Spinal cord (tissue), 10 donors: Measurements from ENCODE around the gene TGFBR3. TPM values are rescaled to one million over a fixed set of nuclear protein-coding genes. Genes with fewer than 3 reads are reported as not detected.

Experiments used
- DNase-seq, 6 donors: peaks; one replicate each; pipeline versions ENCODE4 v3.0.0 to v3.0.0-alpha.2; 2013 to 2015; ENCODE audit warnings: low spot score in 6 of 6, low read depth in 4 of 6
- H3K27ac ChIP-seq: one replicate; pipeline ENCODE4 v1.5.1; 2013; ENCODE audit warnings: low read depth, low read length, control low read depth
- H3K27me3 ChIP-seq: one replicate; pipeline ENCODE4 v1.6.1; 2013; ENCODE audit warnings: low read length; ENCODE audit not compliant: control insufficient read depth, insufficient read depth
- H3K36me3 ChIP-seq: one replicate; pipeline ENCODE4 v1.6.1; 2013; ENCODE audit warnings: low read length; ENCODE audit not compliant: control insufficient read depth, insufficient read depth
- H3K4me1 ChIP-seq: one replicate; pipeline ENCODE4 v1.6.1; 2013; ENCODE audit warnings: low read length; ENCODE audit not compliant: control insufficient read depth, insufficient read depth
- H3K4me3 ChIP-seq: one replicate; pipeline ENCODE4 v1.5.1; 2013; ENCODE audit warnings: low read depth, low read length, control low read depth
- H3K9me3 ChIP-seq: one replicate; pipeline ENCODE4 v1.6.1; 2013; ENCODE audit warnings: low read length; ENCODE audit not compliant: control insufficient read depth, insufficient read depth
- WGBS: methylation state at CpG from one replicate; pipeline ENCODE4 v1.1.5; 2013; ENCODE audit warnings: missing lambda C conversion rate; ENCODE audit not compliant: insufficient coverage; 5-methylcytosine and 5-hydroxymethylcytosine counted together
- polyA plus RNA-seq, 2 donors: library from polyadenylated mRNA; unstranded; fragments of 120-200 nt; gene quantifications; one replicate each; pipeline ENCODE4 v1.2.1, GENCODE V29; 2013; ENCODE audit not compliant: insufficient read length in 2 of 2
- total RNA-seq, 2 donors: library from RNA; depleted of rRNA in 1 of 2; stranded (reverse); fragments of 120-200 nt in 1 of 2; fragments of >200 nt in 1 of 2; gene quantifications; one replicate each; pipeline versions ENCODE4 v1.2.3 to v1.2.4, GENCODE V29; 2013 to 2014
- donor health status: healthy.

The TGFBR3 gene
- total and polyA plus RNA-seq, 4 donors: 8.0 to 99.8 (median 30.0) TPM

DNA sequence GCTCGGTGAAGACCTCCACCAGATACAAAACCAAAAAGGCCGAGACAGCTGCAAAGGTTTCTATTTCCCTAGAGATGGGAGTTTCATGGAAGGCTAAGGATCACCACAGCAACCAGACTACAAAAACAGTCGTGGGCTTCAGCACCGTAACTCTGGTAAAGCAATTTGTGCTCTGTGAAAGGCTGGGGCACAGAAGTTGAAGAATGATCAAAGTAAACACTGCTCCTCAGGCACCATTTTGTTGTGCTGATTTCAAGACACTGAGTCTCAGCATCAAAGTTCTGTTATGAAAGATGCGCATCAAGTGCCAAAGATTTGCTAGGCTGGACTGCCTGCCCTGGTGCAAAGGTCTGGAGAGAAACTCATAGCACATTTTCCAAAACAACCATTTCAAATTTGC is 116.2 kb downstream of the TGFBR3 start:
- Histone ChIP-seq H3K27ac (peak overlapping the region; percentile 36), H3K4me1 (peaks cover 5% of the 10 kb centered on the region), H3K4me3 (no peak overlapping the region), H3K27me3 (no peaks in the 10 kb centered on the region), H3K9me3 (no peaks in the 10 kb centered on the region), H3K36me3 (no peaks in the 10 kb centered on the region)
- 23% methylated on average over 4 of the region's 5 CpGs for WGBS
- DNase-seq: peak in 3 of 6 donors; percentile 49 to 78 (median 70)

DNA sequence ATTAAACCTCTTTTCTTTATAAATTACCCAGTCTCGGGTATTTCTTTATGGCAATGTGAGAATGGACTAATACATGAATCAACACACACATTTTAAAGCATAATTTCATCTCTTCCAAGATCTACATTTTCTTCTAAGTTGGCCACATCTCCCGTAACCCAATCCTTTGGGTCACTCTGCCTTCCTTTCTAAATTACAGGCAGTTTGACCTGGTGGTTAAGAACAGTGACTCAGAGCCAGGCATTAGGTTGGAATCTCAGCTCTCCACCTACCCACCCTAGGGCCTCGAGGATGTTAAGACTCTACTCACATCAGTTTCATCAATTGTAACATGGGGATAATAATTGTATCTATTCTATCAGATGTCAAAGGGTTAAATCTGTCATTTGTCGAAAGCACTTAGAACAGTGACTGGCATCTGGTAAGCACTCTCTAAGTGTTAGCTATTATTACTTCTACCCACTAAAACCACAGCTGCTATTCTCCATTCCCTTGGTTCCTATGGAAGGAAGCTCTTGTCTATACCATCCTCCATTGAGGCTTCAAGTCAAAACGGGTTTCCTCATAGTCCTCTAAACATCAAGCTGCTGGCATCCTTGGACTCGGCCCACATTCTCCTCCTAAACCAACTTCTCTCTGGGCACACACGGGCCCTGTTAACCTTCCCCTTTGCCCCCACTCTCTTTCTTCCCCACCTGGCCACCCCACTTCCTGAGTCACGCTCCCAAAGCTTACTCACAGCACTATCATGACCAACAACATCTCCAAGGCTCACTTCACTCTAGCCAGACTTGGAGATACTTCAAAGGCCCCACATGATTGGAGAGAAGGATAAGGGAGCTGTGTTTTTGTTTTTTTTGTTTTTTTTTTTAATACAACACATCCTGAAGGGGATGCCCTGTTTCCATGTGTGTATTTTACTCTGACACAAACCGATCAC is 116.9 kb downstream of the TGFBR3 start:
- H3K9me3 ChIP-seq: no peaks in the 10 kb centered on the region
- no peak overlapping the region for H3K4me3 ChIP-seq
- 74% methylated on average over 6 of the region's 9 CpGs for WGBS
- peak overlapping the region; percentile 36 for H3K27ac ChIP-seq
- no peak for DNase-seq
- no peaks in the 10 kb centered on the region for H3K27me3 ChIP-seq
- no peaks in the 10 kb centered on the region for H3K36me3 ChIP-seq
- H3K4me1 ChIP-seq: peaks cover 10% of the 10 kb centered on the region

DNA sequence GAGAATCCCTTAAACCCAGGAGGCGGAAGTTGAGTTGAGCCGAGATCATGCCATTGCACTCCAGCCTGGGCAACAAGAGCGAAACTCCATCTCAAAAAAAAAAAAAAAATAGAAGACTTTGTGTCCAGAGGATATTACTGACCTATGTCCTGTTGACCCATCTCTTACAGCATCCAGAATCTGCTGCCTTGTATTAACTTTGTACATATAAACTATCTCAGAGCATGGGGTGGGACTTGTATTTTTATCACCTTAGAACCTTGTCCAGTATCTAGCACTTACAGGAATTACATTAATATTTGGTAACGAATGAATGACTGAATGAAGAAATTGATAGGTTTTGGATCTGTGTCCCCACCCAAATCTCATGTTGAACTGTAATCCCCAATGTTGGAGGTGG is 117.8 kb downstream of the TGFBR3 start:
- no peak overlapping the region for H3K4me3 ChIP-seq
- no peak for DNase-seq
- WGBS: 100% methylated on average over 3 of the region's 4 CpGs
- H3K36me3 ChIP-seq: no peaks in the 10 kb centered on the region
- no peaks in the 10 kb centered on the region for H3K27me3 ChIP-seq
- H3K9me3 ChIP-seq: no peaks in the 10 kb centered on the region
- H3K27ac ChIP-seq: no peak overlapping the region
- H3K4me1 ChIP-seq: peaks cover 10% of the 10 kb centered on the region

DNA sequence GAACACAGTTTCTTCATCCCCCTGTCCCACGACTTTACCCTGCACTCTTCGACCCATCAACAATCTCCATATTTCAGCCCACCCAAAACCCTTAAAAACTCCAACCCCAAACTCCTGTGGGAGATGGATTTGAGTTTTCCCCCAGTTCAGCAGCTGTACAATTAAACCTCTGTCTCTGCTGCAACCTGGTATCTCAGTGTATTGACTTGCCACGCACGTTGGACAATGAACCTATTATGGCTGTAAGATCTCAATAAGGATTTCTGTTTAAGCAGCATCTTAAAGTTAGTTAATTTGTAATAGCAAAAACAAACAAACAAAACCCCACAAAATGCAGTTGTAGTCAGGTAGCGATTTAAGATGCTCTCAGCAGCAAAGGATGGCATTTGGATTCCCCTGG is 119.1 kb downstream of the TGFBR3 start:
- WGBS: no CpG with 5 or more reads among the region's 5 CpGs
- no peaks in the 10 kb centered on the region for H3K27me3 ChIP-seq
- H3K27ac ChIP-seq: no peak overlapping the region
- H3K4me1 ChIP-seq: peaks cover 10% of the 10 kb centered on the region
- H3K9me3 ChIP-seq: no peaks in the 10 kb centered on the region
- no peaks in the 10 kb centered on the region for H3K36me3 ChIP-seq
- DNase-seq: no peak
- H3K4me3 ChIP-seq: no peak overlapping the region

DNA sequence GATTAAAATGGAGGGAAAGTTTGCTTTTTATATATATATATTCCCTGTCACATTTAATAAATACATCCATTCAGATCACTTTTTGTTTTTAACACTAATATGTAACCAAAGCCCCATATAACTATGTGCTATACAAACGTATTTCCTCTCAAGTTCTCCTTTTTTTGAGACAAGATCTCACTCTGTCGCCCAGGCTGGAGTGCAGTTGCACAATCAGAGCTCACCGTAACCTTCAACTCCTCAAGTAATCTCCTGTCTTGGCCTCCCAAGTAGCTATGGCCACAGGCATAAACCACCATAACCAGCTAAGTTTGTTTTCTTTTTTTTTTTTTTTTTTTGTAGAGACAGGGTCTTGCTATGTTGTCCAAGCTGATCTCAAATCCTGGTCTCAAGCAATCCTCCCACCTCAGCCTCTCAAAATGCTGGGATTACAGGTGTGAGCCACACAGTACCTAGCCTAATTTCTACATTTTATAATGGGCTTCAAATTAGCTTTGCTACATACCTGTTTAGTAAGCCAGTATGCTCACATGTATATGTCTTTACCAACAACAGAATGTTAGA is 120.0 kb downstream of the TGFBR3 start:
- no peak overlapping the region for H3K4me3 ChIP-seq
- no peaks in the 10 kb centered on the region for H3K27me3 ChIP-seq
- H3K27ac ChIP-seq: no peak overlapping the region
- H3K4me1 ChIP-seq: peaks cover 10% of the 10 kb centered on the region
- H3K36me3 ChIP-seq: no peaks in the 10 kb centered on the region
- no peak for DNase-seq
- no peaks in the 10 kb centered on the region for H3K9me3 ChIP-seq
- WGBS: 95% methylated on average over 2 of the region's 3 CpGs

DNA sequence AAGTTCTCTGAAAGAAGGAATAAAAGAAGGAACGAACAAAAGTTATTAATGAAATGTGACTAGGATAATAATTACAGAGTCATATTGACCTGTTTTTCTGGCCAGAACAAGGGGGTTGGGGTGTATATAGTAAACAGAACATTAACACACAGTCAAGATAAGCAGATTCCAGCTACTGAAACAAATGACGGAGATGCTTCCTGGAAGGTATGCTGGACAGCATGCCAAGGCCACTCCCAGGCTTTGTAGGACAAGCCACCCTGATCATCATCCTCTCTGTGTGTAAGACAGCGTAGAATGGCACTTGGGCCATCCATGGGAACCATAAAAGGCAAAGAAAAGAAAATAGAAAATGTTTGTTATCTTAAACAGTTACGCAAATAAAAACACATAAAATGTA is 120.7 kb downstream of the TGFBR3 start:
- WGBS: no CpG with 5 or more reads among the region's 4 CpGs
- H3K27me3 ChIP-seq: no peaks in the 10 kb centered on the region
- DNase-seq: no peak
- H3K9me3 ChIP-seq: no peaks in the 10 kb centered on the region
- no peaks in the 10 kb centered on the region for H3K36me3 ChIP-seq
- peaks cover 10% of the 10 kb centered on the region for H3K4me1 ChIP-seq
- H3K4me3 ChIP-seq: no peak overlapping the region
- H3K27ac ChIP-seq: no peak overlapping the region

DNA sequence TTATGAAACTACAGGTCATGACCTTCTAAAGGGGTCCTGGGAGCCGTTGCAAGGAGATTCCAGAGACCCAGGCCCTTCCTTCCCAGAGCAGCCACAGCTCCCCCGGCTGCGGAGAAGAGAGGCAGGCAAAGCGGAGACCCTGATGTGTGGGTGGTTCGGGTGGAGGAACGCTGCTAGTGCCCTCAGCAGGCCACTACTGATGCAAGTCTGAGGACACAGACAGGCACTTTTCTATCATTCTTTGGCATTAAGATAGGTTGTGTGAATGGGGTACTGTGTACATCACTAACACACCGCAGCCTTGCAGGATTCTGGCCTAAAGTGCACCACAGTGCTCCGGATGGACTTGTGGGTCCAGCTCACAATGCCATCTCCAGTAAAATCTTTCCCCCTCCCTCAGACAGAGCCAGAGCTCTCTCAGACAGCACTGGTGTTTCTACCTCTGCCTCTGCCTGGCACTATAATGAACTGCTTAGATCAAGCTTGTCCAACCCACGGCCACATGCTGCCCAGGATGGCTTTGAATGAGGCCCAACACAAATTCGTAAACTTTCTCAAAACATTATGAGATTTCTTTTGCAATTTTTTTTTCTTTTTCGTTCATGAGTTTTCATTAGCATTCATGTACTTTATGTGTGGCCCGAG is 121.4 kb downstream of the TGFBR3 start:
- Histone ChIP-seq H3K4me1 (peaks cover 10% of the 10 kb centered on the region), H3K4me3 (no peak overlapping the region), H3K9me3 (no peaks in the 10 kb centered on the region), H3K27me3 (no peaks in the 10 kb centered on the region), H3K27ac (no peak overlapping the region), H3K36me3 (no peaks in the 10 kb centered on the region)
- DNase-seq: peak in 1 of 6 donors; percentile 24
- 75% methylated on average over 9 of the region's 12 CpGs for WGBS

DNA sequence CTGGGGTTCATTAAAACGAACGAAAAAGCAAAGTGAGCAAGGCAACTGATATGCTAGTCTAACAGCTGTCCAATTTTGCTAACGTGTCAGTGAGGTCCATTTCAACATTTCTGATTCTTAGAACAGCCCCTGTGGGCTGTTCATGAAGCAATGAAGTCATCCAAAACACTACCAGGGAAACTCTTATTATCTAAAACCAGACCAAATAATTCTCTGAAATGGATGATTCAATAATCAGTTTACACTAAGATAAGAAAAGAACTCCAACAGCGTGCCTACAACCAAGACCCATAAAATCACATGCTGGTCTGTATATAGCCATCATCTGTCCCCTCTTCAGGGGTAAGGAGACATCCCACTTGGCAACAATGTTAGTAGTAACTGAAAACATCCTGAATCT is 122.7 kb downstream of the TGFBR3 start:
- DNase-seq: no peak
- H3K36me3 ChIP-seq: no peaks in the 10 kb centered on the region
- H3K4me1 ChIP-seq: peaks cover 7% of the 10 kb centered on the region
- WGBS: 100% methylated on average over 3 of the region's 4 CpGs
- no peaks in the 10 kb centered on the region for H3K27me3 ChIP-seq
- H3K27ac ChIP-seq: no peak overlapping the region
- H3K4me3 ChIP-seq: no peak overlapping the region
- H3K9me3 ChIP-seq: no peaks in the 10 kb centered on the region

DNA sequence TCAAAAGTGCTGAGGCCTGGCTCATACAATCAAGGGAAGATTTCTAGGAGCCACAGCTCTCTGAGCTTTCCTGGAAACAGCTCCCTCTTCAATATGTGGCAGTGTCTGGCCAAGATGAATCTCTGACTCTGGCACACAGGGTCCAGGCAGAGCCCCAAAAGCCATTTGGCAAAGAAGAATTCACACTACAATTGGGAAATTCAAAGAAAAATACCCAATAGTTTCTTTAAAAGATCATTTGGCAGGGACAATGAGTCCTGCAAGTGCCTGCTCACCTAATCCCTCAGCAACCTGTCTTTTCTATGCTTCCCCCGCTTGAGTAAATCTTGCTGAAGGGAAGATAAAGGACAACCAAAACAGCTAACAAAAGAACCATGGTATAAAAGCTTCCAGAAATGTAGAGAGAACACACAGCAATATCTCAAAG is 124.6 kb downstream of the TGFBR3 start:
- no CpG with 5 or more reads among the region's 1 CpG for WGBS
- peak in 3 of 6 donors; percentile 49 to 89 (median 65) for DNase-seq
- peak overlapping the region; percentile 30 for H3K27ac ChIP-seq
- H3K4me3 ChIP-seq: no peak overlapping the region
- H3K9me3 ChIP-seq: no peaks in the 10 kb centered on the region
- peaks cover 7% of the 10 kb centered on the region for H3K4me1 ChIP-seq
- no peaks in the 10 kb centered on the region for H3K36me3 ChIP-seq
- H3K27me3 ChIP-seq: no peaks in the 10 kb centered on the region
